DOHH2 (cell line): ENCODE results near the gene BHLHE23.

Experiments
- EZH2phosphoT487 ChIP-seq: fragments of 200-600 bp; sonication (generic); IDR thresholded peaks from 2 replicates; pipeline ENCODE4 v1.6.1; 2017; ENCODE audit warnings: borderline replicate concordance, mild to moderate bottlenecking, antibody characterized with exemption, low read length, moderate library complexity, mixed read lengths
- TF ChIP-seq, protein P1 (sequence below): fragments of 200-600 bp; sonication (generic); IDR thresholded peaks from one replicate; pipeline ENCODE4 v1.5.1; 2014; ENCODE audit warnings: antibody characterized with exemption, mild to moderate bottlenecking, low read depth, low read length; ENCODE audit not compliant: poor library complexity, severe bottlenecking

DNA sequence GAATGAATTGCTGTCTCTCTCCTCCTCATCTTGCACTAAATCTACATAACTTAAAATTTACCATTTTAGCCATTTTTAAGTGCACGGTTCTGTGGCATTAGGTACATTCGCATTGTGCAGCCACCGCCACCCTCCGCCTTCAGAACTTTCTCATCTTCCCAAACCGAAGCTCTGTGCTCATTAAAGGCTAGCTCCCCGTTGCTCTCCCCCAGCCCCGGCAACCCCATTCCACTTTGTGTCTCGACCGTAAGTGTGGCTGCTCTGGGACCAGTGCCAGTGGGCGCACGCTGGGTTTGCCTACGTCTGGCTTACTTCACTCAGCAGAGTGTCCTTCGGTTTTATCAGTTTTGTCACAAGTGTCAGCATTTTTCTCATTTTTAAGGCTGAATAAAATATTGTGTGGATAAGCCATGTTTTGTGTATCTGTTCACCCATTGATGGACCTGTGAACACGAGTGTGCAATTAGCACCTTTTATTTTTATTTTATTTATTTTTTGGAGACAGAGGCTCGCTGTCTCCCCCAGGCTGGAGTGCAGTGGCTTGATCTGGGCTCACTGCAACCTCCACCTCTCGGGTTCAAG, 37.5 kb downstream of the BHLHE23 start:
- TF ChIP-seq, protein P1, sequence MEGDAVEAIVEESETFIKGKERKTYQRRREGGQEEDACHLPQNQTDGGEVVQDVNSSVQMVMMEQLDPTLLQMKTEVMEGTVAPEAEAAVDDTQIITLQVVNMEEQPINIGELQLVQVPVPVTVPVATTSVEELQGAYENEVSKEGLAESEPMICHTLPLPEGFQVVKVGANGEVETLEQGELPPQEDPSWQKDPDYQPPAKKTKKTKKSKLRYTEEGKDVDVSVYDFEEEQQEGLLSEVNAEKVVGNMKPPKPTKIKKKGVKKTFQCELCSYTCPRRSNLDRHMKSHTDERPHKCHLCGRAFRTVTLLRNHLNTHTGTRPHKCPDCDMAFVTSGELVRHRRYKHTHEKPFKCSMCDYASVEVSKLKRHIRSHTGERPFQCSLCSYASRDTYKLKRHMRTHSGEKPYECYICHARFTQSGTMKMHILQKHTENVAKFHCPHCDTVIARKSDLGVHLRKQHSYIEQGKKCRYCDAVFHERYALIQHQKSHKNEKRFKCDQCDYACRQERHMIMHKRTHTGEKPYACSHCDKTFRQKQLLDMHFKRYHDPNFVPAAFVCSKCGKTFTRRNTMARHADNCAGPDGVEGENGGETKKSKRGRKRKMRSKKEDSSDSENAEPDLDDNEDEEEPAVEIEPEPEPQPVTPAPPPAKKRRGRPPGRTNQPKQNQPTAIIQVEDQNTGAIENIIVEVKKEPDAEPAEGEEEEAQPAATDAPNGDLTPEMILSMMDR = no peak
- TF ChIP-seq EZH2phosphoT487 = no peak
